Measurements from ENCODE around the gene SLCO1C1.

SLCO1C1 gene

GRCh38 chr12:20718294-20718693, 23.2 kb downstream of the SLCO1C1 start:
- no peaks in the 10 kb centered on the region for H3K79me2 ChIP-seq (ENCODE audit: insufficient read depth, low read length)
- no peak overlapping the region for H3K27ac ChIP-seq (ENCODE audit: low read depth, low read length, poor library complexity, severe bottlenecking)
- no peak overlapping the region for H2AFZ ChIP-seq (ENCODE audit: low read length)
- H3K9me2 ChIP-seq (ENCODE audit: low read depth, low read length), result no peaks in the 10 kb centered on the region
- no peaks in the 10 kb centered on the region for H3K9me3 ChIP-seq (ENCODE audit: low read length)
- H3K4me2 ChIP-seq (ENCODE audit: low read length), result no peak overlapping the region
- H4K20me1 ChIP-seq (ENCODE audit: insufficient read depth, low read length), result no peaks in the 10 kb centered on the region
- no peaks in the 10 kb centered on the region for H3K27me3 ChIP-seq (ENCODE audit: insufficient read depth, low read length)
- no peak overlapping the region for H3K4me3 ChIP-seq (ENCODE audit: low read depth, low read length, poor library complexity, severe bottlenecking)
- no peaks in the 10 kb centered on the region for H3K36me3 ChIP-seq (ENCODE audit: insufficient read depth, low read length)
- H3K9ac ChIP-seq (ENCODE audit: low read length), result no peak overlapping the region
- H3F3A ChIP-seq (ENCODE audit: insufficient read depth, low read length), result no peaks in the 10 kb centered on the region
- no peak for TF ChIP-seq CTCF (IDR thresholded peaks at IDR 0.05; ENCODE audit: low read length)
- no peaks in the 10 kb centered on the region for H3K4me1 ChIP-seq (ENCODE audit: insufficient read depth, low read length, severe bottlenecking)

GRCh38 chr12:20722142-20722541, 27.0 kb downstream of the SLCO1C1 start:
- H3K36me3 ChIP-seq (ENCODE audit: insufficient read depth, low read length), result no peaks in the 10 kb centered on the region
- H3K79me2 ChIP-seq (ENCODE audit: insufficient read depth, low read length), result no peaks in the 10 kb centered on the region
- H3K9ac ChIP-seq (ENCODE audit: low read length), result no peak overlapping the region
- H3K4me1 ChIP-seq (ENCODE audit: insufficient read depth, low read length, severe bottlenecking), result no peaks in the 10 kb centered on the region
- H3K4me3 ChIP-seq (ENCODE audit: low read depth, low read length, poor library complexity, severe bottlenecking), result no peak overlapping the region
- H3K27ac ChIP-seq (ENCODE audit: low read depth, low read length, poor library complexity, severe bottlenecking), result no peak overlapping the region
- no peak overlapping the region for H3K4me2 ChIP-seq (ENCODE audit: low read length)
- no peaks in the 10 kb centered on the region for H3K9me3 ChIP-seq (ENCODE audit: low read length)
- H3K27me3 ChIP-seq (ENCODE audit: insufficient read depth, low read length), result no peaks in the 10 kb centered on the region
- H4K20me1 ChIP-seq (ENCODE audit: insufficient read depth, low read length), result no peaks in the 10 kb centered on the region
- TF ChIP-seq CTCF (IDR thresholded peaks at IDR 0.05; ENCODE audit: low read length) (no peak), EZH2 (IDR thresholded peaks at IDR 0.05; ENCODE audit: borderline replicate concordance, low read length) (no peak)
- no peaks in the 10 kb centered on the region for H3K9me2 ChIP-seq (ENCODE audit: low read depth, low read length)
- H2AFZ ChIP-seq (ENCODE audit: low read length), result no peak overlapping the region
- H3F3A ChIP-seq (ENCODE audit: insufficient read depth, low read length), result no peaks in the 10 kb centered on the region

- Histone ChIP-seq H3K9me3 (ENCODE audit: low read length) (no peaks in the 10 kb centered on the region), H3F3A (ENCODE audit: insufficient read depth, low read length) (no peaks in the 10 kb centered on the region), H3K4me1 (ENCODE audit: insufficient read depth, low read length, severe bottlenecking) (no peaks in the 10 kb centered on the region), H3K79me2 (ENCODE audit: insufficient read depth, low read length) (no peaks in the 10 kb centered on the region), H3K27ac (ENCODE audit: low read depth, low read length, poor library complexity, severe bottlenecking) (no peak overlapping the region), H3K9me2 (ENCODE audit: low read depth, low read length) (no peaks in the 10 kb centered on the region), H4K20me1 (ENCODE audit: insufficient read depth, low read length) (no peaks in the 10 kb centered on the region), H3K4me2 (ENCODE audit: low read length) (no peak overlapping the region), H3K27me3 (ENCODE audit: insufficient read depth, low read length) (no peaks in the 10 kb centered on the region), H3K4me3 (ENCODE audit: low read depth, low read length, poor library complexity, severe bottlenecking) (no peak overlapping the region), H3K36me3 (ENCODE audit: insufficient read depth, low read length) (no peaks in the 10 kb centered on the region), H3K9ac (ENCODE audit: low read length) (no peak overlapping the region), H2AFZ (ENCODE audit: low read length) (no peak overlapping the region)
- no peak for TF ChIP-seq CTCF (IDR thresholded peaks at IDR 0.05; ENCODE audit: low read length)
- no peak for TF ChIP-seq EZH2 (IDR thresholded peaks at IDR 0.05; ENCODE audit: borderline replicate concordance, low read length)
Measured at GRCh38 chr12:20731274-20731673, 36.1 kb downstream of the SLCO1C1 start.

All from OCI-LY1 (cell line).